Measurements from ENCODE around the gene SYT7. TPM values are rescaled to one million over a fixed set of nuclear protein-coding genes. Genes with fewer than 3 reads are reported as not detected.

SYT7 gene
- polyA plus RNA-seq, 1 donor (not counting 4 experiments of a cell fraction or from before 2014, with no cell fraction given), result 2.6 TPM

- no peak for DNase-seq (ENCODE audit: low read depth, low spot score)
- no peak overlapping the region for H3K9ac ChIP-seq (ENCODE audit: control insufficient read depth, extremely low read depth, insufficient read depth, low read length)
- no peak overlapping the region for H3K4me3 ChIP-seq (ENCODE audit: control insufficient read depth in 2 of 3, extremely low read depth in 1 of 3, insufficient read depth in 2 of 3, low read depth in 1 of 3, low read length in 3 of 3)
- H3K9me3 ChIP-seq (ENCODE audit: control insufficient read depth, low read depth, low read length), result no peaks in the 10 kb centered on the region
- TF ChIP-seq CTCF (optimal IDR thresholded peaks at IDR 0.05 in 1 of 3, IDR thresholded peaks at IDR 0.05 in 1 of 3, conservative IDR thresholded peaks at IDR 0.05 in 1 of 3; ENCODE audit: extremely low read depth in 1 of 3, insufficient read depth in 2 of 3, low read length in 3 of 3), result no peak
- TF ChIP-seq EZH2 (IDR thresholded peaks at IDR 0.05; ENCODE audit: low read length), result no peak
- peaks cover 3% of the 10 kb centered on the region for H4K20me1 ChIP-seq (ENCODE audit: control insufficient read depth, extremely low read depth, insufficient read depth, low read length)
- H3K79me2 ChIP-seq (ENCODE audit: control insufficient read depth, insufficient read depth, low read length), result no peaks in the 10 kb centered on the region
- no peaks in the 10 kb centered on the region for H3K9me1 ChIP-seq (ENCODE audit: control insufficient read depth, extremely low read depth, insufficient read depth, low read length)
- no peaks in the 10 kb centered on the region for H3K36me3 ChIP-seq (ENCODE audit: control insufficient read depth in 2 of 2, extremely low read depth in 1 of 2, insufficient read depth in 2 of 2, low read length in 2 of 2)
- no peaks in the 10 kb centered on the region for H3K4me1 ChIP-seq (ENCODE audit: control insufficient read depth, extremely low read depth, insufficient read depth, low read length)
- H2AFZ ChIP-seq (ENCODE audit: control insufficient read depth, low read length), result no peak overlapping the region
- dilution Hi-C loops (cut with MboI; ENCODE audit: extremely low pct_ligation_motif_present, low sequenced_read_pairs), result no loop called here
- H3K4me2 ChIP-seq (ENCODE audit: control insufficient read depth, extremely low read depth, insufficient read depth, low read depth, low read length), result no peak overlapping the region
- peaks cover 38% of the 10 kb centered on the region for H3K27me3 ChIP-seq (ENCODE audit: control insufficient read depth, extremely low read depth, insufficient read depth, low read length)
- no peak overlapping the region for H3K27ac ChIP-seq (ENCODE audit: control insufficient read depth, insufficient read depth, low read length)
- no peak for FAIRE-seq
Measured at GRCh38 chr11:61572913-61573312, 8.0 kb downstream of the SYT7 start.

GRCh38 chr11:61571869-61572268, 9.0 kb downstream of the SYT7 start:
- H4K20me1 ChIP-seq (ENCODE audit: control insufficient read depth, extremely low read depth, insufficient read depth, low read length), result peaks cover 4% of the 10 kb centered on the region
- FAIRE-seq (no peak), DNase-seq (ENCODE audit: low read depth, low spot score) (no peak)
- H3K4me3 ChIP-seq (ENCODE audit: control insufficient read depth in 2 of 3, extremely low read depth in 1 of 3, insufficient read depth in 2 of 3, low read depth in 1 of 3, low read length in 3 of 3), result no peak overlapping the region
- H3K27me3 ChIP-seq (ENCODE audit: control insufficient read depth, extremely low read depth, insufficient read depth, low read length), result peaks cover 39% of the 10 kb centered on the region
- TF ChIP-seq EZH2 (IDR thresholded peaks at IDR 0.05; ENCODE audit: low read length), result no peak
- TF ChIP-seq CTCF (optimal IDR thresholded peaks at IDR 0.05 in 1 of 3, IDR thresholded peaks at IDR 0.05 in 1 of 3, conservative IDR thresholded peaks at IDR 0.05 in 1 of 3; ENCODE audit: extremely low read depth in 1 of 3, insufficient read depth in 2 of 3, low read length in 3 of 3), result no peak
- H3K36me3 ChIP-seq (ENCODE audit: control insufficient read depth in 2 of 2, extremely low read depth in 1 of 2, insufficient read depth in 2 of 2, low read length in 2 of 2), result no peaks in the 10 kb centered on the region
- no peak overlapping the region for H2AFZ ChIP-seq (ENCODE audit: control insufficient read depth, low read length)
- no peak overlapping the region for H3K9ac ChIP-seq (ENCODE audit: control insufficient read depth, extremely low read depth, insufficient read depth, low read length)
- no peaks in the 10 kb centered on the region for H3K9me3 ChIP-seq (ENCODE audit: control insufficient read depth, low read depth, low read length)
- no peaks in the 10 kb centered on the region for H3K9me1 ChIP-seq (ENCODE audit: control insufficient read depth, extremely low read depth, insufficient read depth, low read length)
- H3K27ac ChIP-seq (ENCODE audit: control insufficient read depth, insufficient read depth, low read length), result no peak overlapping the region
- dilution Hi-C loops (cut with MboI; ENCODE audit: extremely low pct_ligation_motif_present, low sequenced_read_pairs), result no loop called here
- H3K4me2 ChIP-seq (ENCODE audit: control insufficient read depth, extremely low read depth, insufficient read depth, low read depth, low read length), result no peak overlapping the region
- H3K79me2 ChIP-seq (ENCODE audit: control insufficient read depth, insufficient read depth, low read length), result no peaks in the 10 kb centered on the region
- no peaks in the 10 kb centered on the region for H3K4me1 ChIP-seq (ENCODE audit: control insufficient read depth, extremely low read depth, insufficient read depth, low read length)
